Peyer's patch (tissue), 4 donors: ENCODE data around the gene LRPPRC. TPM values are rescaled to one million over a fixed set of nuclear protein-coding genes. Genes with fewer than 3 reads are reported as not detected.

Experiments
- DNase-seq, 3 donors: peaks; one replicate each; pipeline ENCODE4 v3.0.0-alpha.2; 2017 to 2019
- H3K27ac ChIP-seq, 4 donors: fragments of 200-600 bp; sonication (generic); one replicate each; pipeline ENCODE4 v1.5.1; 2016 to 2019
- H3K27me3 ChIP-seq, 2 donors: fragments of 200-600 bp; sonication (generic); one replicate each; pipeline ENCODE4 v1.5.1; 2019
- H3K36me3 ChIP-seq, 3 donors: fragments of 200-600 bp; sonication (generic); one replicate each; pipeline ENCODE4 v1.5.1; 2016 to 2019
- H3K4me1 ChIP-seq, 4 donors: fragments of 200-600 bp; sonication (generic); one replicate each; pipeline ENCODE4 v1.5.1; 2016 to 2019
- H3K4me3 ChIP-seq, 4 donors: fragments of 200-600 bp; sonication (generic); 1 replicate in 3 of 4; 2 replicates in 1 of 4; pipeline ENCODE4 v1.5.1; 2016 to 2019; ENCODE audit warnings: mild to moderate bottlenecking in 1 of 4
- H3K9me3 ChIP-seq, 4 donors: fragments of 200-600 bp; sonication (generic); one replicate each; pipeline ENCODE4 v1.5.1; 2016 to 2019; ENCODE audit warnings: mild to moderate bottlenecking in 1 of 4
- CTCF ChIP-seq, 6 experiments: fragments of 450-650 bp in 4 of 6; fragments of 200-600 bp in 2 of 6; sonication (generic) in 1 of 6; IDR thresholded peaks; one replicate each; pipeline ENCODE4 v1.5.1; 2017 to 2019; ENCODE audit warnings: antibody characterized with exemption in 6 of 6, mild to moderate bottlenecking in 3 of 6, moderate library complexity in 1 of 6
- POLR2A ChIP-seq, 2 donors: fragments of 450-650 bp; IDR thresholded peaks; one replicate each; pipeline ENCODE4 v1.5.1; 2017; ENCODE audit warnings: antibody characterized with exemption in 2 of 2, mild to moderate bottlenecking in 2 of 2, moderate library complexity in 2 of 2
- total RNA-seq, 4 donors: library from RNA; depleted of rRNA; stranded (reverse); fragments of >200 nt; gene quantifications; one replicate each; pipeline ENCODE4 v1.1.0, GENCODE V29; 2016

LRPPRC gene
- total RNA-seq, 4 donors from 2014 or later, result 45.7 to 70.1 (median 53.3) TPM

- Histone ChIP-seq H3K27me3 (no peaks in the 10 kb centered on the region), H3K9me3 (no peaks in the 10 kb centered on the region), H3K4me1 (no peaks in the 10 kb centered on the region), H3K4me3 (no peak overlapping the region), H3K36me3 (no peaks in the 10 kb centered on the region), H3K27ac (peak overlapping the region in 3 of 4 donors; percentile 37 to 55 (median 42))
- no peak for DNase-seq
- TF ChIP-seq CTCF (IDR thresholded peaks at IDR 0.05) (no peak), POLR2A (IDR thresholded peaks at IDR 0.05) (no peak)
Observed at GRCh38 chr2:43845181-43845580, 150.6 kb downstream of the LRPPRC start.

GRCh38 chr2:43842866-43843226 is 152.9 kb downstream of the LRPPRC start:
- no peak for DNase-seq
- Histone ChIP-seq H3K27me3 (no peaks in the 10 kb centered on the region), H3K27ac (peak overlapping the region in 1 of 4 donors; percentile 84)

GRCh38 chr2:43841949-43842865 is 153.6 kb downstream of the LRPPRC start:
- H3K27ac ChIP-seq, result no peak overlapping the region

More at GRCh38 chr2:43842866-43843226, 152.9 kb downstream of the LRPPRC start:
- no peaks in the 10 kb centered on the region for H3K4me1 ChIP-seq
- H3K4me3 ChIP-seq, result no peak overlapping the region
- H3K36me3 ChIP-seq, result no peaks in the 10 kb centered on the region
- H3K9me3 ChIP-seq, result no peaks in the 10 kb centered on the region
- TF ChIP-seq POLR2A (IDR thresholded peaks at IDR 0.05), result no peak
- no peak for TF ChIP-seq CTCF (IDR thresholded peaks at IDR 0.05)

GRCh38 chr2:43840965-43841364 is 154.8 kb downstream of the LRPPRC start:
- TF ChIP-seq POLR2A (IDR thresholded peaks at IDR 0.05) (no peak), CTCF (IDR thresholded peaks at IDR 0.05) (no peak)
- H3K27ac ChIP-seq, result no peak overlapping the region
- no peaks in the 10 kb centered on the region for H3K27me3 ChIP-seq
- no peaks in the 10 kb centered on the region for H3K36me3 ChIP-seq
- H3K9me3 ChIP-seq, result no peaks in the 10 kb centered on the region
- H3K4me1 ChIP-seq, result no peaks in the 10 kb centered on the region
- DNase-seq, result no peak
- H3K4me3 ChIP-seq, result no peak overlapping the region

More at GRCh38 chr2:43841949-43842865, 153.6 kb downstream of the LRPPRC start:
- H3K27me3 ChIP-seq, result no peaks in the 10 kb centered on the region
- no peaks in the 10 kb centered on the region for H3K4me1 ChIP-seq
- H3K4me3 ChIP-seq, result no peak overlapping the region
- no peak for TF ChIP-seq CTCF (IDR thresholded peaks at IDR 0.05)
- no peak for TF ChIP-seq POLR2A (IDR thresholded peaks at IDR 0.05)
- DNase-seq, result no peak
- no peaks in the 10 kb centered on the region for H3K36me3 ChIP-seq
- no peaks in the 10 kb centered on the region for H3K9me3 ChIP-seq

- Histone ChIP-seq H3K4me1 (no peaks in the 10 kb centered on the region), H3K9me3 (no peaks in the 10 kb centered on the region), H3K27me3 (no peaks in the 10 kb centered on the region), H3K27ac (no peak overlapping the region), H3K36me3 (no peaks in the 10 kb centered on the region), H3K4me3 (no peak overlapping the region)
- TF ChIP-seq CTCF (IDR thresholded peaks at IDR 0.05) (no peak), POLR2A (IDR thresholded peaks at IDR 0.05) (no peak)
- DNase-seq, result no peak
Observed at GRCh38 chr2:43839776-43840564, 155.8 kb downstream of the LRPPRC start.
